Cortex of kidney (tissue), 1 donor: Measurements from ENCODE around the gene NOS1AP.

Experiments used
- DNase-seq: peaks from one replicate; lab custom pipeline; 2025; lab: John Stamatoyannopoulos, UW

Gene NOS1AP

DNA sequence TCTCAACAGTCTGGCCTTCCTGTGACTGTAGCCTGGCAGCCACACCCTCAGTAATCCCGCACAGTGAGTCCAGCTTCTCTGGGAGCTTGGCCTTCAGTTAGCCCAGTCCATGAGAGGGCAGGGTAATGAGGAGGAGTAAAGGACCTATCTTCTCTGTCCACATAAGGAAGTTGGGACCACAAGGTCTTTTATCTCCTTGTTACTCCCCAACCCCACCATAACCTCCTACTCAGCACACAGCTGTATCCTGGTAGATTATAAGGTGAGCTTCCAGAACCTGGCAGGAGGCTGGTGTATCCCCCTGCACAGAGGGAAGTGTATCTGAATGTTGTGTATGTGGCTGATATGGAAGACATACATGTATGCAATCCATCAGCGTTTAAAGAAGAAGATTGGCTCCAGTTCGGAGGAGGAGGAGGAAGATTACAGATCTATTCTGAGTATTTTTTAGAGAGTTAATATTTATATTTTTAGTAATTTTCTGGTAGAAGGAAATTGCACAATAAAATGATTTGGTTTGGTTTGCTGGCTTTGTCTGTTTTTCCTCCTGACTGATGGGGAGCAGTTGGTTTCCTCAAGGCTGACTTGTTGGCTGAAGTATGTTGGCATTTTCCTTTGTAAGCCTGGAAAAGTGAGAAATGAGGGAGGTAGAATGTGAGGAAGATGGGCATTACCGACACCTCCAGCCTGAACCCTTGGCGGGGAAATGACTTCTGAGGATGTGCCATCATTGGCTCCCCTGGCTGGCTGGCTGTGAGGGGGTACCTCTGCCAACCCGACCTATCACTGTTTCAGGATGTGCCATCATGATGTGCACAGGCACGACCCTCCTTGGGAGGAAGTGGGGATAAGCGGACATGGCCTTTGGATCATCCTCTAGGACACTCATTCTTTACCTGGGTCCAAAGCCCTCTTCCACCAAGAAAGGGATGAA is 317.1 kb downstream of the NOS1AP start:
- DNase-seq: no peak

DNA sequence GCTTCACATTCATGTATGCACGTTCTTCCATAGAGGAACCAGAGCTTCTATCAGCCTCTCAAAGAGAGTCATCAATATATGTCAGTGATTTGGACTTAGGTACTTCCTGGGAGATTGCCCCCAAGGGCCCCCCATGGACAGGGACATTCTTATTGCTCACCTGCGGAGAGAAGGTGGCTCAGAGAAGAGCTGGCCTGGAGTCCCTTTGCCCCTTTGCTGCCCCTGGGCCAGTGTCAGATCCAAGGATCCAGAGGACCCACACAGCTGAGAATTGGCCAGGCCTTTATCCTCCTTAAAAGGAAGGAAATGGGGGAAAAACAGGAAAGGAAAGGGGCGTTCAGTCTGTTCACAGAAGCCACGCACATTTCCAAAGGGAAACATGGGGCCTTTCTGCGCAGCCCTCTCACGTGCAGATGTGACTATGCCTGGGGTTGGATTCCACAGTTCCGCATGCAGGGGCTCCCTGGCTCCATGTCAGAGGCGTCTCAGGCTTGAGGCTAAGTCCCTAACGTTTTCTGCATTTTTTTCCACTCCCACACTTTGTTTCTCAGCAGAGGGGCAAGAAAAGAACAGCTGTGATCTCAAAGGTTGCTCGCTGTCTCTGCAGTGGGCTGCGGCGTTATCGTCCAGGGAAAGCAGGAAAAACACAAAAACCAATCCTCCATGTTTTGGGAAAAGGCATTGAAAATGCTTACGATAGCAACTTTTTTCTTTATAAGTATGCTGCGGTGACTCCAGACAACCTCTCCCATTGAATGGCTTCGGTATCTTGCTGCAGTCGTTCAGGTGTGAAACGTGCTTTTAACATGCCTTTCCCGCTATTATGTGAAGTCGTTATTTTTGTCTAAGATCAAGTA is 318.0 kb downstream of the NOS1AP start:
- no peak for DNase-seq

DNA sequence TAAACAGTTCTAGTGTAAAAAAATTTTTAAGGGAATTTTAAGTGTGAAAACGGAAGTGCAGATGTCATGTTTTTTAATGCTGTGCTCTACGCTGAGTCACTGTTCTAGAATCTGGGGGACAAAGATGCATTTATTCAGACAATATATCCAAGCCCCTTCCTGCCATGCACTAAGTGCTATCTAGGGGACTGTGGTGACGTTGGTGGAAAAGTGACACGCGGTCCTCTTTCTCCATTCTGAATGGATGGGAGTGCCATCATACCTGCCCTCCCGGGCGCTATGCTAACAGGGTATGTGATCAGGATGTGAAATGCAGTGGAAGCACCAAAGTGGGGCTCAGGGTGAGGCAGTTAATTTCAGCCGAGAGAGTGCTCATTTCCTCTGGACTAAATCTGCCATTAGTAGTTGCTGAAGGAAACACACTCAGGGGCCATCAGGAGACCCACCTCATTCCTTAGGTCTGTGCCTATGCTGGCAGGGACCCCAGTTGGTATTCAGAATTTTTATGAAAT is 318.6 kb downstream of the NOS1AP start:
- no peak for DNase-seq

DNA sequence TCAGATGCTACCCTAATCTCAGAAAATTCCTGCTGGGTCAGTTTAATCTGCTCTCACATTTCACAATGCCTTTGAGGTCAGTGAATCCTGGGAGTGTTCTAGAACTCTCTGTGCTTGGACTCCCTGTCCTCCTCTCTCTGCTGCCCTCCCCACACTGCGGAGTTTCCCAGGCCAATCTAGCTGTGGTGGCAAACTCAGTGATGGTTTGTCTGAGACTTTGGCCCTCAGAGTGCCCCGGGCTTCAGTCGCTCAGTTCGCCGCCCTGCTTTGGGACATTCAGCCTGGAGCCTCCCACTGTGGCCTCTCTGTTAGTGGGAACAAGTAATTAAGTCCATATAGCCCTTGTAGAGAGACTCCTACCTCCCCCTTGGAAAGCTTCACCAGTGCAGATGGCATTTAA is 319.1 kb downstream of the NOS1AP start:
- DNase-seq: no peak

DNA sequence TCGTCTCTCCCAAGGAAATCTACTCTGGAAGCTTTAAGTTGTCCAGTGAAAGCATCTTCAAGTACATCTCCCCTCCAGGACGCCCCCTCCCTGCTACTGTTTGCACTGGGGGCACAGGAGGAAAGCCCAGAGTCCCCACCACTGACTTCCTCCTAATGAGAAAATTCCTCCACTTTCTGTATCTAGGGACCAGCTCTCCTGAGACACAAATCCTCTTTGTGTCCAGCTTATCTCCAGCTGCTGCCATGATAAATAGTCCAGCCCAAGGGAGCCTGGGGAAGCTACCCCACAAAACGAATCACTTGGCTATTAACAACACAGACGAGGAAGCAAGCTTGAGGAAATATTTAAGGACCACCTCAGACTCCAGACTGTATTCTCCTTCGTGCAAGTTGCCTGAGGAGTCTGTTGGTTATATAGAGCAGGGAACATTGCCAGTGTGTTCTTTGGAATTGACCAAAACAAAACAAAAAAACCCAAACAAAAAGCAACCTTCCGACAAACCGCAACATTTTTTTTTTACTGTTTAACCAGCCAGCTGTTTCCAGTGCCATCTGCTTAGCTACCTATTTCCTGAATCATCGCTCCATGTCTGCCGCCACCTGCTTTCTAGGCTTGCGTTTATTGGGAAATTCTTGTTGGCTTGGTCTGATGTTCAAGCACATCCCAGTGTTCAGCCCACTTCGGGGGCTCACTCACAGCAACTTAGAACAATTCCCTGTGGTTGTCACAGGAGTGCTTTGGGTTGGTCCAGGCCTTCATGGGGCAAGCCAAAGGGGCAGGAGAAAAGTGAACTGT is 319.7 kb downstream of the NOS1AP start:
- no peak for DNase-seq

DNA sequence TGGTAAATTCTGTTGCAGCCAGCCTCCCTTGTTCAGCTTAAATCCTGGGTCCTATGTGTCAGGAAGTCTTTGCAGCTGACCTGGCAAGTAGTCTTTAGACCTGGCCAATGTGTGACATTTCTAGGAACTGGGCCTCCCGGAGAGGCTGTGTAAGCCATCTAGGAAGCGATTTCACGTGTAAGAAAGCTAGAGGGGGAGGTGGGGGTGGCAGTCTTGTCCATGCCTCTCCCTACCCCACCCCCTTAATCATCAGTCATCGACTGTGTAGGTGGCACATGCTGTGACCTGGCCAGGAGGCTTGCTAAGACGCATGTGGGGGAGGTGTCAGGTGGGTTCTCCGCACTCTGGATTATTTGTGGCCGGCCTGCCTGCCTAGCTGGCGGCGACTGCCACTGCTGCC is 320.5 kb downstream of the NOS1AP start:
- DNase-seq: no peak

DNA sequence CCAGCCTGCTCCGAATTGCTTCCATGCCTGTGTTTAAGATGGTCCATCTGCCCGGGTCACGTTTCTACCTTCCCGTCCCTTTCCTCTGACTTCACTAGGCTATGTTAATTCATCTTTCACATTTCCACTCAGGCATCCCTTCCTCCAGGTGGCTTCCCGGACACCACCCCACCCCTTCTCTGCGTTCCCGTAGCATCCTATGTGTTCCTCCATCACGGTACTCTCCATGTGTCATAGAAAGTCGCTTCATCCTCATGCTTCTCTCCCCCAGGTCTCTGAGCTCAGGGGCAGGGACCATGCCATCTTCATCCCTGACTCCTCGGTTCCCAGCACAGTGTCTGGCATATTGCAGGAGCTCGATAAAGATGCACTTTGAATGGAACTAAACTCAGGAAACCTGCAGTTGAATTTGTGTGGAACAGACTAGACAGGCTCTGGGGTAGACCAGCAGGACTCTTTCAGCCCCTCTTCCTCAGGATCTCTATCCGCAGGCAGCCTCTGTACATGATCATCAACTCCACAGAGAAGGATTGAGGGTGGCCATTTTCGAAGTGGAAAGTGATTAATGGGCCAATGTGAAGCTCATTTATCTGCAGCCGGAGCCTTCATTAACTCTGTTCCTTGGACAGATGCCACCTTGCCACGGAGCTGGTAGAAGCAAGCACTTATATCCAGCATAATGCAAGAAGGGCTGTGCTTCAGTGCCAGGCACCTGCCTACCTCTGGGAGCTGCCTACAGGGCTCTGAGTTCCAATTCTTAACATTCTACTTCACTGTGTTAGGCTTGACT is 321.1 kb downstream of the NOS1AP start:
- no peak for DNase-seq

DNA sequence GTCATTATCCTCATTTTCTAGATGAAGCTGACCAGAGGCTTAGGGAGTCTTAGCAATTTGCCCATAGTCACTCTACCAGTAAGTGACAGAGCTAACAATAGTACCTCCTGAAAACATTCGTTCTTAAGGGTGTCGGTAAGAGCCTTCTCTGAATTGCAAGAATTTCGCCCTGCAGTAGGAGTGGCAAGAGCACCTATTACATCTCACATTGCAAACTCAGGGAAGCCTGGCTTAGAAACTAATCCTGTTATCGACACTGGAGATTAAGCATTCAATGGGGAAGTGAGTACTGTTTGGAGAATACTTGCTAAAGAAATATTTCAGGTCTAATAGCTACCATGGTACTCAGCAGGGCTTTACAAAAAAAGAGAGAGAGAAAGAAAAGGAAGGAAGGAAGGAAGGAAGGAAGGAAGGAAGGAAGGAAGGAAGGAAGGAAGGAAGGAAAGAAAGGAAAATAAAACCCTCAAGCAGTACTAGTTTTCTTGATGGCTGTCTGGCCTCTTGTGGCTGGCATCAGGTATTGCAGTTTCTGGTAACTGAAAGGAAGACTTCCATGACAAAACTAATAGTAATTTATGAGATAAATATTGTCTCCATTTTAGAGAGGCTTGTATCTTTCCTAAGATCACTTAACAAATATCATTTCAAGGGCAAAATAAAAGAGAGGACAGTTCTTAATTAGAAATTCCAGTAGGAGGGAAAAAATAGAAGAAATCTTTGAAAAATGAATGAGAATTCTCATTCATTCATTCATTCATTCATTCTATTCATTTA is 322.5 kb downstream of the NOS1AP start:
- no peak for DNase-seq

DNA sequence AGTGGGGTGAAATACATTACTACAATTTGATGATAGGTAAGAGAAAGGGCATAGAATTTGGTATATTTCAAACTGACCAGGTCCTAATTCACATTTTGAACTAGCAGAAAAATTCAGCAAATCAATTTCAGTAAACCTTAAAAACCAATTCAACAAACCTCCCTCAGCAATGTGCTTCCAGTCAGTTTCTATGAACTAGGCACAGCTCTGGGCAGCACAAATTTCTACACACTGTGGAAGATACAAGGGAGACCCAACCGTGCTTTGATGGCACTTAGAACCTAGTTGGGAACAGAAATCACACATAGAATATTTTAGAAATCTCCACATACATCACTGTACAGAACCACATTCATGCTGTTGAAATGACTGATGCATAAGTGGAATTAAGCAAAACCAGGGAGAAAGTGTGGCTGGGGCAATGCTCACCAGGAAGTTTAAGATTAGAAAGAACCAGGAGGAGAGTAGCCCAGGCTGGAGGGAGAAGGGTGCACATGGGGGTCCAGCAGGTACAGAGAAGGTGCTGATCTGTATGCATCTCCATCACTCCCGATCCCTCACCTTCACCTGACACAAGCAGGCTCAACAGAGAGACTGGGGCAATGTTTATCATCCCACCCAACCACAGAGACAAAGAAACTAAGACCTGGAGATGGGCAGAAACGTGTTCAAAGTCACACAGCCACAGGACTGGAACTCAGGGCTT is 326.9 kb downstream of the NOS1AP start:
- DNase-seq: no peak

DNA sequence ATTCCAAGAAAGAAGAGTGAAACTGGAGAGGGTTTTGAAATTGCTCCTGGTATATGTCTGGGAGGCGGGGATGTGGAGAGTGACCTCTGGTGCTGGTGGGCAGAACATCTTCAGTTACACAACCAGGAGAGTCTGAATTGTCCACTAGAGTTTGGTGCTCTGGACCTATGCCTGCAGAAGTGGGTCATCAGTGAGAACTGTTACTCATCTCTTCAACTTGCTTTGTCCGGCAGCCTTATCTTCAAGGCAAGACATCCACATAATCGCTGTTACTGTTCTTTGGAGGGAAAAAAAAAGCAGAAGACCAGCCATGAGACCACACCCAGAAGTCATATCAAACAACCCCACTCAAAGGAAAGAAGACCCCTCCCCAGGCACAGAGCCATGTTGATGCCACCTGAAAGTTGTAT is 327.6 kb downstream of the NOS1AP start:
- no peak for DNase-seq

DNA sequence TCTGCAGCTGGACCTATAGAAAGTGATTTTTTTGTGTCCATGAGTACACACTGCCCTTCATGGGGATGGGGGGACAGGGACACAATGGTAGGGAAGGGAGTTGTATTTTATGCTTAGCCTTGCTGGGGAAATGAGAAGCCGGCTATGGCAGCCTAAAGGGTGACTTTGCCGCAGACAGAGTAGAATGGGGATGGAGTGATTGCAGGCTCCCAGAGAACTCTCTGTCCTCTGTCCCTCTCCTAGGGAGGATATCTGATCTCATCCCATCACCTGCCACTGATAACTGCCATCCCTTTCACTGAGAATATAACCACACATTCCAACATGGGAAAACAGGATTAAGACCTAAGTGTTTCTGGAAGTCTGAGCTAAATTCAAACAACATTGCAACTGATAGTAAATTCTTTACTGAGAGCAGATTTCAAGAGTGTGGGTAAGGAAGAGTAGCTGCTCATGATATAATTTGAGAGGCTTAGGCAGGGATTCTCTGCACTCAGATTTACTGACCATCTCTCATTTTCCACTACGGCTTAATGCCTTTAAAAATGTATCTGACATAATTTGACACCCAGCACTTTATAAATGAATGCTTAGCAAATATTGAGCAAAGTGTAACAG is 328.6 kb downstream of the NOS1AP start:
- DNase-seq: no peak

DNA sequence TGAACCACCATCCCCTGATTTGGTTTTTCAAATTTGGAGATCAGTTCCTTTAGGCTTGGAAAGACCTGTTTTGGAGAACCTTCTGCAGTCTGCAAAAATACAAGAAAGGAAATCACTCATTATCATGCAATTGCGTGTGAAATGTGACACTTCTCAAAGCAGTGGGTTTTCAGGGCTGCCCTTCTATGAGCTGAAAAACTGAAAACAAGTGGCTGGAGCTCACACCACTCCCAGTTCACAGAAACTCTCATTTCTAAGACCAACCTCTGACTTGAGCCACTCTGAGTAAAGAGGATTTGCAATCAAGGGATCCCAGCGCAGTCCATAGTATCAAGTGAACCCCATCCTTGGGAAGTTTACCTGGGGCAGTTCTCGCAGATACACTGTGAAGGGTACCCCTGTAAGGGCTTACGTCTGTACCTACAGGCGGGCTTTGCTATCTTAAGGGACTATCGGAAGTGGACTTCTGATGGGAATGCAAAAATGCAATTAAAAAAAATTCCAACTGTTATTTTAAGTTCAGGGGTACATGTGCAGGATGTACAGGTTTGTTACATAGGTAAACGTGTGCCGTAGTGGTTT is 329.6 kb downstream of the NOS1AP start:
- DNase-seq: no peak

DNA sequence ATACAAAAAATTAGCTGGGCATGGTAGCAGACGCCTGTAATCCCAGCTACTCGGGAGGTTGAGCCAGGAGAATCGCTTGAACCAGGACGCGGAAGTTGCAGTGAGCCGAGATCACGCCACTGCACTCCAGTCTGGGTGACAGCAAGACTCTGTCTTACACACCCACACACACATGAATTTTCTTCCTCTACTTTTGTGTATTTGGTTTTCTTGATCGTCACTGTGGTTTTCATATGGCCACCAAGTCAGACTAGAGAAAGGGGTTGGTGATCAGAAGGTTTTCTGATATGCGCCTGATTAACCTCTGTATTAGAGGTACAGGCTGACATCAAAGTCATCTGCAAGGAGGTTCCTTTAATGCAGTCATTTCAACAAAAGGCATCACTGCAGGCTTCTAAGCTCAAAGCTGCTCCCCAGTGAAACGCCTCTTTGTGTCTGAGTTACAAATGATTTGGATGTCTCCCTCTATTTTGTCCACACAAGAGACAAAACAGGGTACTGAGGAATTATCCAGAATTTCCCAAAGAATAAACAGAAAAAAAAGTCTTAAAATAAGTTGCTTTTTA is 331.4 kb downstream of the NOS1AP start:
- no peak for DNase-seq

DNA sequence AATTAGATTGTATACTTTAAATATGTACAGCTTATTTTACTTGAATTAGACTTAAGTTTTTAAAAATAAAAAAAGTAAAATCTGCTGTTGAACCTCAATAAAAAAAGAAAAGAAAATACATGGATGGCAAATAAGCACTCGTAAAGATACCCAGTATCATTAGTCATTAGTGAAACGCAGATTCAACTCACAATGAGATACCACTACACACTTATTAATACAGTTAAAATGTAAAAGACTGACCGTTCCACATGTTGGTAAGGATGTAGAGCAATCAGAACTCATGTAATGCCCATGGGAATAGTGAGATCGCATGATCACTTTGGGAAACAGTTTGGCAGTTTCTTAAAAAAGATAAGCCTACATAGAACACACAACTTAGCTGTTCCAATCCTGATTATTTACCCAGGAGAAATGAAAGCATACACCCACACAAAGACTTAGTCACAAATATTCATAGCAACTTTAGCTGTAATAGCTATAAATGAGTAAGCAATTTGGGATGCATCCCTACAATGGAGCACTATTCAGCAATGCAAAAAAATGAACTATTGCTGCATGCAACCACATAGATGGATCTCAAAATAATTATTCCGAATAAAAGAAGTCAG is 335.2 kb downstream of the NOS1AP start:
- no peak for DNase-seq

DNA sequence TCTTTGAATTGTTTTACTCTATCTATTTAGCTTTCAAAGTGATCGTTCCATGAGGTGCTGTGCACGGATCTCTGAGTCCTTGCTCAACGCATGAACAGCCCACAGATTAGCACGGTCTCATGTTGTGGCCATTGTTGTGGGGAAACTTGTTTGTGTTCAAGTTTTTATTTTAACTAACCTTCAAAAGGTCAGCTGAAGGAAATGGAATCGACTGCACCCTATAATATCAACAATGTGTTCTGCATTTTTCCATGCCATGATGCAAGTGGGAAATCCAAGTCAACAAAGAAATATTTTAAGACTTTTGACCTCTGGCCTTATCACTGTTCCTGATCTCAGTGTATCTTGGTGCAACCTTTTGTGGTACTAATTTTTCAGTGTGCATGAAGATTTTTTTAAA is 336.3 kb downstream of the NOS1AP start:
- no peak for DNase-seq

DNA sequence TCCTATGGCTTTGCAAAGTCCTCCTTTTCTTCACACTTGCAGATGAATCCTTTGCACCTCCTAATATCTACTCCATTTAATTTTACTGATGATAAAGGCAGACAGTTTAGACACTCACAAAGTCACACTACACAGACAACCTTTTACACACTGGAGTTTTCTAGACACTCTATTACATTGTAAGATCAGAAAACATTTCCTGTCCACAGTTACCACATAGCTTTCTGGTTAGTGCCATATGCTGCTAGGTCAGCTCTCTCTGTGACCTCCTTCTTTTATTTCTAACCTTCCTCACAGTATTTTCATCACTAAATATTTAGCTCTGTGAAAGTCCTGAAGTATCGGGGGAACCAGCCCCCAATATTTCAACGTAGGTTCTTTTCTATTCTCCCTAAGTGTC is 337.3 kb downstream of the NOS1AP start:
- no peak for DNase-seq

DNA sequence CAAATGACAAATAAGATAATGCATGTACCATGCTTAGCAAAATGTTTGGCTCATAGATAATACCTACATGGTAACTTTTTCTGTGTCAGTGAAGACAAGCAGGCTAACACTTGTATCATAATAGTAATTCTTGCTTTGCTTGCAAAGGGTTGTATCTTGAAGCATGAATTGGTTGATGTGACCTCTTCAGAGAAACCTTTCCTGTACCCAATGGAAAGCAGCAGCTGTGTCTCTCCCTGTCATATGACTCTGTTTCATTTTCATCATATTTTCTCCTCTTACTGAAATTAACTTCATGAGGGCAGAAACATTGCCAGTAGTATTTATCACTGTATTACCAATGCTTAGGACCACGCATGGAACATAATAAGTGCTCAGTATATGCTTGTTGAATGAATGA is 338.0 kb downstream of the NOS1AP start:
- DNase-seq: no peak

DNA sequence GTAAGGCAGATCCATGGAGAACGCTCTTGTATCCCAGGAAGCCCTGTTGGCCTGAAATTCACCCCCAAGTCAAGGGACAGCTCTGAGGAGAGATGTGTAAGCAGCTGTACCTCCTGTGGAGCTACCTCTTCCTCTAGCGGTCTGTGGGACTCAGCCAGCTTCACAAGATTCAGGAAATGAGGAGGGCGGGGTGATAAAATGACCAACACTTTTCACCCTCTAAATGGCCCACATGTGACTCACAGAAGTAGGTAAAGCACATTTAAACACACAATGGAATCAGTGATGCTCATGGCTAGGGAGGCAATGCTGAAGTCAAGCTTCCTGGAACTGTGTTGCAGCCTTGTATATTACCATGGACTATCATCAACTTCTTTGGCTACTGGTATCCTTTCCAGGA is 342.5 kb downstream of the NOS1AP start, which contains the start of gene SH2D1B:
Gene SH2D1B, minus strand, starts transcription at position 135 of the 400 bp plus-strand sequence. Its CDS starts 120 bp downstream, at position 15.
- no peak for DNase-seq
